Forelimb muscle (tissue), 1 donor: Measurements from ENCODE around the gene ATAD5. TPM values are rescaled to one million over a fixed set of nuclear protein-coding genes. Genes with fewer than 3 reads are reported as not detected.

ENCODE experiments used
- DNase-seq: peaks from one replicate; pipeline ENCODE4 v3.0.0-alpha.2; 2013; ENCODE audit warnings: low read depth
- polyA plus RNA-seq: library from polyadenylated mRNA; unstranded; fragments of 120-200 nt; gene quantifications from one replicate; pipeline ENCODE4 v1.2.1, GENCODE V29; 2013; ENCODE audit not compliant: insufficient read length

Gene ATAD5
- polyA plus RNA-seq, 1 donor = 2.9 TPM

- DNase-seq = no peak
These were observed 110.7 kb downstream of the ATAD5 start for GRCh38 chr17:30942308-30943079.

Other genes with a start within 250 kb of the ATAD5 start
- gene CRLF3, start 7.3 kb upstream of the ATAD5 start, polyA plus RNA-seq = 10.3 TPM
- 11.5 TPM for gene TEFM, start 74.3 kb downstream of the ATAD5 start, polyA plus RNA-seq
- gene ADAP2, start 90.0 kb downstream of the ATAD5 start, polyA plus RNA-seq = 5.1 TPM
- 8.7 TPM for gene RNF135, start 139.1 kb downstream of the ATAD5 start, polyA plus RNA-seq